CD4-positive, alpha-beta T cell treated with Interleukin-10 for 1 hour (primary cell): ENCODE data around the gene LIFR.

ENCODE experiments used
- DNase-seq: peaks from one replicate; pipeline ENCODE4 v3.0.0-alpha.2; 2020

Gene LIFR

GRCh38 chr5:38433160-38433861 is 123.1 kb downstream of the LIFR start:
- no peak for DNase-seq

- no peak for DNase-seq
Observed at GRCh38 chr5:38431242-38431853, 125.1 kb downstream of the LIFR start.

GRCh38 chr5:38426986-38427950 is 129.2 kb downstream of the LIFR start:
- no peak for DNase-seq

GRCh38 chr5:38426490-38426889 is 130.0 kb downstream of the LIFR start:
- no peak for DNase-seq
